Loucy (cell line): ENCODE data around the gene KDM4F.

Source experiments
- H2AFZ ChIP-seq: fragments of 200-600 bp; sonication (generic); 2 replicates; pipeline ENCODE4 v1.6.0; 2016; ENCODE audit warnings: antibody characterized with exemption, mild to moderate bottlenecking, low read length, moderate library complexity
- H3F3A ChIP-seq: fragments of 200-600 bp; 2 replicates; pipeline ENCODE4 v1.6.0; 2016; ENCODE audit warnings: antibody characterized with exemption, low read depth, mild to moderate bottlenecking
- H3K27me3 ChIP-seq: fragments of 200-600 bp; sonication (generic); 2 replicates; pipeline ENCODE4 v1.6.1; 2014; ENCODE audit warnings: low read length, mild to moderate bottlenecking; ENCODE audit not compliant: insufficient read depth, poor library complexity, severe bottlenecking
- H3K36me3 ChIP-seq: fragments of 200-600 bp; sonication (generic); 2 replicates; pipeline ENCODE4 v1.6.1; 2016; ENCODE audit warnings: low read length; ENCODE audit not compliant: insufficient read depth
- H3K4me1 ChIP-seq: fragments of 200-600 bp; sonication (generic); 2 replicates; pipeline ENCODE4 v1.5.1; 2014; ENCODE audit warnings: low read length, mild to moderate bottlenecking; ENCODE audit not compliant: insufficient read depth, poor library complexity, severe bottlenecking
- H3K4me2 ChIP-seq: fragments of 200-600 bp; sonication (generic); 2 replicates; pipeline ENCODE4 v1.6.0; 2014; ENCODE audit warnings: antibody characterized with exemption, low read length, low read depth, mild to moderate bottlenecking; ENCODE audit not compliant: poor library complexity, severe bottlenecking
- H3K4me3 ChIP-seq: fragments of 200-600 bp; sonication (generic); 2 replicates; pipeline ENCODE4 v1.5.1; 2014; ENCODE audit warnings: low read length, mild to moderate bottlenecking, mixed read lengths; ENCODE audit not compliant: poor library complexity, severe bottlenecking
- H3K79me2 ChIP-seq: fragments of 200-600 bp; sonication (generic); 2 replicates; pipeline ENCODE4 v1.6.1; 2014; ENCODE audit warnings: low read length; ENCODE audit not compliant: insufficient read depth
- H3K9ac ChIP-seq: fragments of 200-600 bp; sonication (generic); 2 replicates; pipeline ENCODE4 v1.6.0; 2014; ENCODE audit warnings: mild to moderate bottlenecking, low read depth, low read length, moderate library complexity; ENCODE audit not compliant: poor library complexity, severe bottlenecking
- H3K9me2 ChIP-seq: fragments of 200-600 bp; sonication (generic); replicated peaks from 2 replicates; pipeline ENCODE4 v1.6.1; 2016; ENCODE audit warnings: low read depth, low read length, mixed read lengths
- H3K9me3 ChIP-seq: fragments of 200-600 bp; sonication (generic); 2 replicates; pipeline ENCODE4 v1.6.1; 2014; ENCODE audit warnings: mild to moderate bottlenecking, antibody characterized with exemption, low read length, low read depth; ENCODE audit not compliant: insufficient read depth
- H4K20me1 ChIP-seq: fragments of 200-600 bp; sonication (generic); 2 replicates; pipeline ENCODE4 v1.6.0; 2014; ENCODE audit warnings: antibody characterized with exemption, low read length, mild to moderate bottlenecking; ENCODE audit not compliant: insufficient read depth, poor library complexity, severe bottlenecking
- EZH2phosphoT487 ChIP-seq: fragments of 200-600 bp; IDR thresholded peaks from 2 replicates; pipeline ENCODE4 v1.6.1; 2018; ENCODE audit warnings: antibody characterized with exemption, mild to moderate bottlenecking, moderate library complexity, borderline replicate concordance
- TF ChIP-seq, protein P1 (sequence below): fragments of 200-600 bp; sonication (generic); conservative IDR thresholded peaks from 2 replicates; pipeline ENCODE4 v1.5.1; 2014; ENCODE audit warnings: mild to moderate bottlenecking, antibody characterized with exemption, low read length

KDM4F gene

DNA sequence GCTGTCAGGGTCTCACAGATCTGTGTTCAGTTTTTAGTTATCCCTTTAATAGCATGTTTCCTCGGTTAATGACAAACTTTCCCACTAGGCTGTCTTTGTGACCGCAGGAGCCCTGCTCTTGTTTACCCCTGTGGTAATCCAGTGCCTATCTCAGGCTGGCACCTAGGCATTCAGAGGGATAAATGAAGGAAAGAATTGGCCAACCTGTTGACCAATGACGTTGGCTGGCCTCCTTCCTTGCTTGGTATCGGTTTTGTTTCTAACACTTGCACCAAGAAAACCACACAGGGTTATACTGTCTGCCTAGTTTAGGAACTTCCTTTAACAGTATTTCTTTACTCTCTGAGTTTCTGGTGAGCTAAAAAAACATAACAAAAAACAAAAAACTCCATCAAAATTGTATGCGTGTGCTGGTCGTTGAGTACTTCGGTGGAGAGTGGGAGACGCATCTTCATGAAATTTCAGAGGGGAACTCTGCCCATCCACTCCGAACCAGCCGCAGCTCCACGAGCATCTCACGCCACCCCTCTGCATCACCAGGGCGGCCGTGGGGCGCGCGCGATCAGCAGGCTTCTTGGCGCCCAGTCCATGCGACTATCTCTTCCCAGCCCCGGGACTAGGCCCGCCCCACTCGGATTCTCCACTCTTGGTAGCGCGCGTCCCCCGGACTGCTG, 39.9 kb downstream of the KDM4F start:
- Histone ChIP-seq H4K20me1 (peaks cover 3% of the 10 kb centered on the region), H3K27me3 (no peaks in the 10 kb centered on the region), H3K4me2 (peak overlapping the region; percentile 67), H3K9me2 (no peaks in the 10 kb centered on the region), H3K9ac (peak overlapping the region; percentile 86), H3K4me3 (peak overlapping the region; percentile 92), H3K9me3 (no peaks in the 10 kb centered on the region), H3K79me2 (peaks cover 38% of the 10 kb centered on the region), H3F3A (no peaks in the 10 kb centered on the region), H3K36me3 (no peaks in the 10 kb centered on the region), H2AFZ (peak overlapping the region; percentile 86), H3K4me1 (peaks cover 51% of the 10 kb centered on the region)
- TF ChIP-seq EZH2phosphoT487, result no peak

DNA sequence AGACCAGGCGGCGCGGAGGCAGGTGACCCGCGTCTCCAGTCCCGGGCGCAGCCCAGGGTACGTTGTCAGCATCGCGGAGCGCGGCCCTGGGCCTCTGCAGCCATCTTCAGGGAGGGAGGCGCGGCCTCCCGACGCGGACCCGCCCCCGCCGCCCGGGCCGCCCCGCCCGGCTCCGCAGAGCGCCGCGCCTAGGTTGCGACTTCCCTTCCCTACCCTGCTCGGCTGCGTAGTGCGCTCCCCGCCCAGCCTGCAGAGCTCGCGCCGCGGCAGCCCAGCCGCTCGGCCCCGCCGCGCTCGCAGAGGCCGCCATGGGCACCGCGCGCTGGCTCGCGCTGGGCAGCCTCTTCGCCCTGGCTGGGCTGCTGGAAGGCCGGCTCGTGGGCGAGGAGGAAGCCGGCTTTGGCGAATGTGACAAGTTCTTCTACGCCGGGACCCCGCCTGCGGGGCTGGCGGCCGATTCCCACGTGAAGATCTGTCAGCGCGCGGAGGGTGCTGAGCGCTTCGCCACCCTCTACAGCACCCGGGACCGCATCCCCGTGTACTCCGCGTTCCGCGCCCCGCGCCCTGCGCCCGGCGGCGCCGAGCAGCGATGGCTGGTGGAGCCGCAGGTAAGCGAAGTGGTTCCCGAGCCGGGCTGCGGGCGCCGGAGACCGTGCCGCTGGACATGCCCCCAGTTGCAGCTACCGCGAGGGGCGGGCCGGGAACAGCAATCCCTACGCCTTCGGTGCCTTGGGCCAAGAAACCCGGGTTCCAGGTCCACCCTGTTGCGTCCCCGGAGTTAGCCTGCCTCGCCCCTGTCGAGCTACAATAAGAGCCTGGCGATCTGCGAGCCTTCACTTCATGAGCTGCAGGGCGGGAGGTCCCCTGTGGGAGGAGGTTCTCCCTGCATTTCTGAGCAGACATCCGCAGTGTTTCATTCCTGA, 40.7 kb downstream of the KDM4F start, which contains the start of gene ENDOD1:
Gene ENDOD1 (plus strand): TSS at position 227 of the 923 bp plus-strand sequence. CDS start 82 bp downstream, at position 309.
- Histone ChIP-seq H3K27me3 (no peaks in the 10 kb centered on the region), H3K9me3 (no peaks in the 10 kb centered on the region), H3K79me2 (peaks cover 46% of the 10 kb centered on the region), H3K9me2 (no peaks in the 10 kb centered on the region), H3K4me1 (peaks cover 59% of the 10 kb centered on the region), H3F3A (no peaks in the 10 kb centered on the region), H3K36me3 (no peaks in the 10 kb centered on the region), H3K9ac (peak within 1 kb of the TSS; percentile 86), H2AFZ (peak within 1 kb of the TSS; percentile 94), H4K20me1 (peaks cover 3% of the 10 kb centered on the region), H3K4me2 (peak within 1 kb of the TSS; percentile 97), H3K4me3 (peak within 1 kb of the TSS; percentile 92)
- TF ChIP-seq, protein P1, sequence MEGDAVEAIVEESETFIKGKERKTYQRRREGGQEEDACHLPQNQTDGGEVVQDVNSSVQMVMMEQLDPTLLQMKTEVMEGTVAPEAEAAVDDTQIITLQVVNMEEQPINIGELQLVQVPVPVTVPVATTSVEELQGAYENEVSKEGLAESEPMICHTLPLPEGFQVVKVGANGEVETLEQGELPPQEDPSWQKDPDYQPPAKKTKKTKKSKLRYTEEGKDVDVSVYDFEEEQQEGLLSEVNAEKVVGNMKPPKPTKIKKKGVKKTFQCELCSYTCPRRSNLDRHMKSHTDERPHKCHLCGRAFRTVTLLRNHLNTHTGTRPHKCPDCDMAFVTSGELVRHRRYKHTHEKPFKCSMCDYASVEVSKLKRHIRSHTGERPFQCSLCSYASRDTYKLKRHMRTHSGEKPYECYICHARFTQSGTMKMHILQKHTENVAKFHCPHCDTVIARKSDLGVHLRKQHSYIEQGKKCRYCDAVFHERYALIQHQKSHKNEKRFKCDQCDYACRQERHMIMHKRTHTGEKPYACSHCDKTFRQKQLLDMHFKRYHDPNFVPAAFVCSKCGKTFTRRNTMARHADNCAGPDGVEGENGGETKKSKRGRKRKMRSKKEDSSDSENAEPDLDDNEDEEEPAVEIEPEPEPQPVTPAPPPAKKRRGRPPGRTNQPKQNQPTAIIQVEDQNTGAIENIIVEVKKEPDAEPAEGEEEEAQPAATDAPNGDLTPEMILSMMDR, result peak; percentile 26
- TF ChIP-seq EZH2phosphoT487, result no peak

DNA sequence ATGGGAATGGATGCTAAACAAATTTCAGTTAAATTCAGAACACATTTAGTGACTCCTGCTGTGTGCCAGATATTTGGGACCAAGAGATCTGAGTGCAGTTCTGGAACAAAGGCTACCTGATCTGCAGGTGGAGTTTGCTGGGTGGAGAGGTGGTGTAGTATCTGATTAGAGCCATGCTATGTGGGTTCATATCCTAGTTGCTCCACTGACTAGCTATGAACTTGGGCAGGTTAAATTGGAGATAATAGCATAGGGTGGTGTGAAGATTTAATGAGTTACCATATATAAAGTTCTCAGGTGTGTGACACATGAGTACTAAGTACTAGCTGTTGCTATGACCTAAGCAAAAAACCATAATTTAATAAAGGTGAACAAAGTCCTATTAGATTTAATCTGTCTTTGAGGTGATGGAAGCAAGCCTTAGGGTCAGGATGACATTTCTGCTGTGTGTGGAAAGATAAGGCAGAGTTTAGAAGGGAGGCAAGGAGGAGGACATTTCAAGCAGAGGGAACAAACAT, 42.5 kb downstream of the KDM4F start:
- Histone ChIP-seq H3K79me2 (peaks cover 53% of the 10 kb centered on the region), H3K27me3 (no peaks in the 10 kb centered on the region), H3K4me1 (peaks cover 70% of the 10 kb centered on the region), H3K4me2 (peak overlapping the region; percentile 97), H3K9me3 (no peaks in the 10 kb centered on the region), H2AFZ (no peak overlapping the region), H3K36me3 (no peaks in the 10 kb centered on the region), H3F3A (peaks cover 5% of the 10 kb centered on the region; the same call in 1 of the 2 replicates), H3K9ac (peak overlapping the region; percentile 86), H3K4me3 (peak overlapping the region; percentile 92), H4K20me1 (peaks cover 3% of the 10 kb centered on the region), H3K9me2 (no peaks in the 10 kb centered on the region)
- no peak for TF ChIP-seq EZH2phosphoT487
- TF ChIP-seq, protein P1, result no peak
